Panc1 (cell line): ENCODE measurements around the gene CCDC183.

Source experiments
- CTCF ChIP-seq: fragments of 450-650 bp; IDR thresholded peaks from 2 replicates; pipeline ENCODE4 v1.5.1; 2017; ENCODE audit warnings: mild to moderate bottlenecking
- REST ChIP-seq, 2 experiments: IDR thresholded peaks; 2 replicates each; pipeline ENCODE4 v1.6.1; 2011 to 2012; ENCODE audit warnings: low read depth in 2 of 2, control low read depth in 1 of 2, low read length in 1 of 2, mild to moderate bottlenecking in 1 of 2, moderate library complexity in 1 of 2; ENCODE audit not compliant: insufficient read depth in 1 of 2
- SIN3A ChIP-seq: IDR thresholded peaks from 2 replicates; pipeline ENCODE4 v1.6.1; 2012; ENCODE audit warnings: low read depth, mild to moderate bottlenecking, low read length, moderate library complexity, borderline replicate concordance; ENCODE audit not compliant: insufficient read depth

GRCh38 chr9:136845465-136846260 is 49.5 kb downstream of the CCDC183 start:
- TF ChIP-seq CTCF (no peak), SIN3A (no peak), REST (IDR thresholded peaks at IDR 0.05; ENCODE audit: insufficient read depth in 1 of 2, low read depth in 2 of 2, low read length in 1 of 2) (no peak)
